Hematopoietic multipotent progenitor cell treated with erythropoietin and hydrocortisone succinate and interleukin-3 and kit ligand, for 15 days (in vitro differentiated cells): ENCODE data around the gene TRAPPC2.
A peak's percentile ranks its signal among the peaks of the same experiment; 100 is the strongest.
"Not testable (repeated sequence)": the region's sequence is repeated elsewhere in the genome, so short reads cannot be mapped to it uniquely, and the experiment has no call there.

ENCODE experiments used
- DNase-seq: peaks from one replicate; pipeline ENCODE4 v3.0.0-alpha.2; 2015; ENCODE audit warnings: low spot score

The TRAPPC2 gene

GRCh38 chrX:13698432-13698831 is 36.0 kb downstream of the TRAPPC2 start:
- DNase-seq: no peak

GRCh38 chrX:13697976-13698375 is 36.4 kb downstream of the TRAPPC2 start:
- no peak for DNase-seq

GRCh38 chrX:13697455-13697854 is 37.0 kb downstream of the TRAPPC2 start:
- no peak for DNase-seq

- DNase-seq: no peak
Measured at GRCh38 chrX:13695601-13696115, 38.8 kb downstream of the TRAPPC2 start.

GRCh38 chrX:13694983-13695382 is 39.4 kb downstream of the TRAPPC2 start:
- no peak for DNase-seq

- no peak for DNase-seq
Measured at GRCh38 chrX:13694359-13694758, 40.1 kb downstream of the TRAPPC2 start.

- no peak for DNase-seq
Measured at GRCh38 chrX:13693341-13693961, 41.0 kb downstream of the TRAPPC2 start.

GRCh38 chrX:13692771-13693231 is 41.6 kb downstream of the TRAPPC2 start:
- DNase-seq: no peak

GRCh38 chrX:13691841-13692371 is 42.5 kb downstream of the TRAPPC2 start:
- no peak for DNase-seq

GRCh38 chrX:13690836-13691235 is 43.6 kb downstream of the TRAPPC2 start:
- no peak for DNase-seq

- DNase-seq: peak; percentile 36
Measured at GRCh38 chrX:13689741-13690211, 44.6 kb downstream of the TRAPPC2 start.

- DNase-seq: peak; percentile 71
Measured at GRCh38 chrX:13688958-13689740, 45.3 kb downstream of the TRAPPC2 start, which contains the start of gene RAB9A. Gene RAB9A, plus strand, starts transcription at chrX:13689128. Its CDS starts 19,619 bp downstream, at chrX:13708747.

GRCh38 chrX:13688384-13688957 is 45.9 kb downstream of the TRAPPC2 start:
- DNase-seq: no peak

GRCh38 chrX:13687203-13687602 is 47.2 kb downstream of the TRAPPC2 start:
- no peak for DNase-seq

- DNase-seq: no peak
Measured at GRCh38 chrX:13685126-13685763, 49.2 kb downstream of the TRAPPC2 start.

GRCh38 chrX:13684361-13684760 is 50.1 kb downstream of the TRAPPC2 start:
- no peak for DNase-seq

GRCh38 chrX:13681595-13681994 is 52.8 kb downstream of the TRAPPC2 start:
- DNase-seq: no peak

- not testable (repeated sequence) for DNase-seq
Measured at GRCh38 chrX:13679700-13680099, 54.7 kb downstream of the TRAPPC2 start.

- DNase-seq: no peak
Measured at GRCh38 chrX:13676885-13677284, 57.5 kb downstream of the TRAPPC2 start.

- no peak for DNase-seq
Measured at GRCh38 chrX:13673016-13673415, 61.4 kb downstream of the TRAPPC2 start.

GRCh38 chrX:13670197-13670596 is 64.2 kb downstream of the TRAPPC2 start:
- no peak for DNase-seq

GRCh38 chrX:13669755-13670154 is 64.7 kb downstream of the TRAPPC2 start:
- not testable (repeated sequence) for DNase-seq
